Endothelial cell of umbilical vein (primary cell): ENCODE data around the gene ERO1A. TPM values are rescaled to one million over a fixed set of nuclear protein-coding genes. Genes with fewer than 3 reads are reported as not detected.

Experiments used
- BruUV-seq: library from RNA; stranded (reverse); fragments of 400-500 nt; replicated peaks from 2 replicates; lab custom pipeline; 2021; lab: Mats Ljungman, UMichigan
- CTCF ChIA-PET: fragments of 300-600, 350-600 bp; sonication (Branson Sonifier 250); formaldehyde crosslinking; loops from one replicate; lab custom pipeline; 2021; ENCODE audit warnings: antibody characterized with exemption, inconsistent platforms; lab: Charles Lee
- POLR2A ChIA-PET: fragments of 300-600, 350-600 bp; sonication (Branson Sonifier 250); formaldehyde crosslinking; loops from one replicate; lab custom pipeline; 2021; ENCODE audit warnings: antibody characterized with exemption, inconsistent platforms; lab: Charles Lee
- DNase-seq: peaks from one replicate; pipeline ENCODE4 v3.0.0-alpha.2; 2011; ENCODE audit warnings: low read depth, low spot score
- FAIRE-seq: peaks from 2 replicates; lab custom pipeline; 2011; peaks lifted over from hg19 to GRCh38; lab: Jason Lieb, UNC
- H2AFZ ChIP-seq: 2 replicates; pipeline ENCODE4 v1.6.0; 2012; ENCODE audit warnings: low read depth, low read length, control low read depth, inconsistent platforms
- H3K27ac ChIP-seq: 2 replicates; pipeline ENCODE4 v1.5.1; 2011; ENCODE audit warnings: low read depth, mild to moderate bottlenecking, control low read depth, low read length, moderate library complexity; ENCODE audit not compliant: insufficient read depth
- H3K27me3 ChIP-seq, 2 experiments: 2 replicates each; pipeline versions ENCODE4 v1.6.0 to v1.6.1; 2011; ENCODE audit warnings: low read length in 2 of 2, mixed read lengths in 1 of 2; ENCODE audit not compliant: control insufficient read depth in 2 of 2, insufficient read depth in 2 of 2
- H3K36me3 ChIP-seq, 2 experiments: 2 replicates in 1 of 2; 3 replicates in 1 of 2; pipeline ENCODE4 v1.5.1; 2011; ENCODE audit warnings: low read length in 2 of 2, mild to moderate bottlenecking in 1 of 2, moderate library complexity in 1 of 2; ENCODE audit not compliant: control insufficient read depth in 2 of 2, insufficient read depth in 2 of 2; ENCODE audit errors: extremely low read depth in 1 of 2
- H3K4me1 ChIP-seq: 3 replicates; pipeline ENCODE4 v1.5.1; 2011; ENCODE audit warnings: mild to moderate bottlenecking, low read length; ENCODE audit not compliant: control insufficient read depth, insufficient read depth; ENCODE audit errors: extremely low read depth
- H3K4me2 ChIP-seq: 2 replicates; pipeline ENCODE4 v1.6.1; 2011; ENCODE audit warnings: low read length, control low read depth, mixed read lengths; ENCODE audit not compliant: insufficient read depth
- H3K4me3 ChIP-seq, 3 experiments: fragments of 200-600 bp in 1 of 3; sonication (generic), shearing (Covaris generic) in 1 of 3; replicated peaks in 1 of 3; 2 replicates each; pipeline ENCODE4 v1.5.1; 2011 to 2016; ENCODE audit warnings: control low read depth in 3 of 3, low read length in 3 of 3, mild to moderate bottlenecking in 2 of 3, inconsistent platforms in 1 of 3, low read depth in 1 of 3, moderate library complexity in 1 of 3; ENCODE audit not compliant: insufficient read depth in 1 of 3
- H3K79me2 ChIP-seq: 2 replicates; pipeline ENCODE4 v1.6.0; 2012; ENCODE audit warnings: low read length, inconsistent platforms; ENCODE audit not compliant: control insufficient read depth, insufficient read depth
- H3K9ac ChIP-seq: replicated peaks from 2 replicates; pipeline ENCODE3; 2011; ENCODE audit warnings: low read length, control low read depth; ENCODE audit not compliant: insufficient read depth; ENCODE audit errors: extremely low read depth
- H3K9me1 ChIP-seq: replicated peaks from 3 replicates; pipeline ENCODE4 v1.6.0; 2011; ENCODE audit warnings: mild to moderate bottlenecking, low read length; ENCODE audit not compliant: control insufficient read depth, insufficient read depth; ENCODE audit errors: extremely low read depth
- H3K9me3 ChIP-seq: replicated peaks from 2 replicates; pipeline ENCODE4 v1.5.1; 2012; ENCODE audit warnings: low read length, inconsistent platforms; ENCODE audit not compliant: control insufficient read depth, insufficient read depth
- H4K20me1 ChIP-seq: replicated peaks from 2 replicates; pipeline ENCODE3; 2011; ENCODE audit warnings: mild to moderate bottlenecking, low read length; ENCODE audit not compliant: control insufficient read depth, insufficient read depth; ENCODE audit errors: extremely low read depth
- CTCF ChIP-seq, 2 donors: IDR thresholded peaks; 1 replicate in 1 of 2; 2 replicates in 1 of 2; pipeline ENCODE4 v1.5.1; 2011; ENCODE audit warnings: low read length in 2 of 2, mild to moderate bottlenecking in 2 of 2, moderate library complexity in 2 of 2, control low read depth in 1 of 2, inconsistent platforms in 1 of 2, low read depth in 1 of 2; ENCODE audit not compliant: insufficient read depth in 1 of 2; ENCODE audit errors: extremely low read depth in 1 of 2
- EZH2 ChIP-seq: IDR thresholded peaks from 2 replicates; pipeline ENCODE4 v1.6.1; 2012; ENCODE audit warnings: borderline replicate concordance, low read depth, mild to moderate bottlenecking, moderate library complexity, low read length, inconsistent platforms; ENCODE audit not compliant: severe bottlenecking
- FOS ChIP-seq: IDR thresholded peaks from 2 replicates; pipeline ENCODE4 v1.6.1; 2011; ENCODE audit warnings: mild to moderate bottlenecking, low read length, moderate library complexity, borderline replicate concordance; ENCODE audit not compliant: insufficient read depth
- GATA2 ChIP-seq: IDR thresholded peaks from 2 replicates; pipeline ENCODE4 v1.7.0; 2011; ENCODE audit warnings: low read depth, mild to moderate bottlenecking, moderate library complexity, mixed read lengths, low read length; ENCODE audit not compliant: insufficient read length, insufficient read depth
- JUN ChIP-seq: IDR thresholded peaks from 2 replicates; pipeline ENCODE4 v1.6.1; 2011; ENCODE audit warnings: borderline replicate concordance, low read depth; ENCODE audit not compliant: insufficient read length, insufficient read depth
- MAX ChIP-seq: IDR thresholded peaks from 2 replicates; pipeline ENCODE4 v1.6.1; 2011; ENCODE audit not compliant: insufficient read depth, insufficient read length
- MYC ChIP-seq: IDR thresholded peaks from one replicate; pipeline ENCODE4 v1.6.1; 2011; ENCODE audit warnings: mild to moderate bottlenecking, low read depth, low read length
- POLR2A ChIP-seq: IDR thresholded peaks from 2 replicates; pipeline ENCODE4 v1.6.1; 2012; ENCODE audit warnings: low read depth, mild to moderate bottlenecking, control low read depth, low read length
- POLR2AphosphoS5 ChIP-seq: IDR thresholded peaks from 2 replicates; pipeline ENCODE4 v1.6.1; 2012; ENCODE audit warnings: low read depth, mild to moderate bottlenecking, control low read depth, low read length, moderate library complexity; ENCODE audit not compliant: insufficient read depth
- dilution Hi-C: fragments of 300-500 bp; cut with MboI; formaldehyde crosslinking; loops from one replicate; pipeline ENCODE4 v1.15.0; 2019; ENCODE audit warnings: low sequenced_read_pairs; ENCODE audit not compliant: extremely low pct_ligation_motif_present
- intact Hi-C: fragments of 100-400 bp; cut with micrococcal nuclease; formaldehyde crosslinking; loops from one replicate; pipeline ENCODE4 v1.10.0; 2022
- polyA plus RNA-seq, 4 experiments: library from polyadenylated mRNA; depleted of rRNA in 3 of 4; stranded (reverse) in 3 of 4; unstranded in 1 of 4; fragments of >200 nt; gene quantifications; 2 replicates each; pipeline versions ENCODE4 v1.2.1 to v1.2.3, GENCODE V29; 2011 to 2012; ENCODE audit warnings: missing spikeins in 1 of 4
- total RNA-seq: library from RNA; stranded (reverse); gene quantifications from 2 replicates; pipeline ENCODE4 v1.2.3, GENCODE V29; 2021

Gene ERO1A
- total and polyA plus RNA-seq, 2 donors (not counting 3 experiments of a cell fraction or from before 2014, with no cell fraction given), result 20.7 to 71.4 TPM

GRCh38 chr14:52640137-52640536 is 55.2 kb downstream of the ERO1A start:
- no peak for DNase-seq
- Histone ChIP-seq H2AFZ (no peak overlapping the region), H3K27ac (no peak overlapping the region), H3K9me1 (no peaks in the 10 kb centered on the region), H3K4me3 (no peak overlapping the region), H3K4me2 (no peak overlapping the region), H3K79me2 (no peaks in the 10 kb centered on the region), H3K4me1 (no peaks in the 10 kb centered on the region), H3K9me3 (no peaks in the 10 kb centered on the region), H3K9ac (no peak overlapping the region), H3K27me3 (no peaks in the 10 kb centered on the region), H4K20me1 (no peaks in the 10 kb centered on the region), H3K36me3 (no peaks in the 10 kb centered on the region)
- ChIA-PET POLR2A (no interaction called here), CTCF (no interaction called here)
- dilution Hi-C loops, result no loop called here
- BruUV-seq, result no TSS peak
- TF ChIP-seq POLR2A (no peak), JUN (no peak), EZH2 (no peak), POLR2AphosphoS5 (no peak), MYC (no peak), MAX (no peak), FOS (no peak), CTCF (IDR thresholded peaks at IDR 0.05; ENCODE audit: extremely low read depth in 1 of 2, insufficient read depth in 1 of 2, low read depth in 1 of 2, low read length in 2 of 2) (no peak), GATA2 (no peak)
- intact Hi-C loops, result no loop called here
- FAIRE-seq, result no peak
